ENCODE measurements around the gene SLC44A1. TPM values are rescaled to one million over a fixed set of nuclear protein-coding genes. Genes with fewer than 3 reads are reported as not detected.

Gene SLC44A1
- total RNA-seq, 1 donor from 2014 or later, result 55.2 TPM

- no peak overlapping the region for H3K27ac ChIP-seq
- no peak for DNase-seq
- no peak overlapping the region for H3K4me3 ChIP-seq
- H3K9me3 ChIP-seq, result no peaks in the 10 kb centered on the region
- intact Hi-C loops (cut with DNase I), result no loop called here
- TF ChIP-seq, protein P1, sequence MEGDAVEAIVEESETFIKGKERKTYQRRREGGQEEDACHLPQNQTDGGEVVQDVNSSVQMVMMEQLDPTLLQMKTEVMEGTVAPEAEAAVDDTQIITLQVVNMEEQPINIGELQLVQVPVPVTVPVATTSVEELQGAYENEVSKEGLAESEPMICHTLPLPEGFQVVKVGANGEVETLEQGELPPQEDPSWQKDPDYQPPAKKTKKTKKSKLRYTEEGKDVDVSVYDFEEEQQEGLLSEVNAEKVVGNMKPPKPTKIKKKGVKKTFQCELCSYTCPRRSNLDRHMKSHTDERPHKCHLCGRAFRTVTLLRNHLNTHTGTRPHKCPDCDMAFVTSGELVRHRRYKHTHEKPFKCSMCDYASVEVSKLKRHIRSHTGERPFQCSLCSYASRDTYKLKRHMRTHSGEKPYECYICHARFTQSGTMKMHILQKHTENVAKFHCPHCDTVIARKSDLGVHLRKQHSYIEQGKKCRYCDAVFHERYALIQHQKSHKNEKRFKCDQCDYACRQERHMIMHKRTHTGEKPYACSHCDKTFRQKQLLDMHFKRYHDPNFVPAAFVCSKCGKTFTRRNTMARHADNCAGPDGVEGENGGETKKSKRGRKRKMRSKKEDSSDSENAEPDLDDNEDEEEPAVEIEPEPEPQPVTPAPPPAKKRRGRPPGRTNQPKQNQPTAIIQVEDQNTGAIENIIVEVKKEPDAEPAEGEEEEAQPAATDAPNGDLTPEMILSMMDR (IDR thresholded peaks at IDR 0.05), result no peak
- no peaks in the 10 kb centered on the region for H3K36me3 ChIP-seq
- no peaks in the 10 kb centered on the region for H3K27me3 ChIP-seq (ENCODE audit: low read depth)
- H3K4me1 ChIP-seq, result no peaks in the 10 kb centered on the region
- no peak for ATAC-seq
Measured at GRCh38 chr9:105441616-105442160, 197.2 kb downstream of the SLC44A1 start.

GRCh38 chr9:105443121-105443520, 198.7 kb downstream of the SLC44A1 start:
- DNase-seq, result no peak
- H3K9me3 ChIP-seq, result no peaks in the 10 kb centered on the region
- H3K4me3 ChIP-seq, result no peak overlapping the region
- TF ChIP-seq, protein P1 (IDR thresholded peaks at IDR 0.05), result no peak
- intact Hi-C loops (cut with DNase I), result no loop called here
- no peaks in the 10 kb centered on the region for H3K27me3 ChIP-seq (ENCODE audit: low read depth)
- H3K4me1 ChIP-seq, result peaks cover 4% of the 10 kb centered on the region
- no peak for ATAC-seq
- H3K27ac ChIP-seq, result no peak overlapping the region
- no peaks in the 10 kb centered on the region for H3K36me3 ChIP-seq

- ATAC-seq, result no peak
- intact Hi-C loops (cut with DNase I), result no loop called here
- TF ChIP-seq, protein P1 (IDR thresholded peaks at IDR 0.05), result no peak
Measured at GRCh38 chr9:105444130-105444529, 199.7 kb downstream of the SLC44A1 start.

DNA sequence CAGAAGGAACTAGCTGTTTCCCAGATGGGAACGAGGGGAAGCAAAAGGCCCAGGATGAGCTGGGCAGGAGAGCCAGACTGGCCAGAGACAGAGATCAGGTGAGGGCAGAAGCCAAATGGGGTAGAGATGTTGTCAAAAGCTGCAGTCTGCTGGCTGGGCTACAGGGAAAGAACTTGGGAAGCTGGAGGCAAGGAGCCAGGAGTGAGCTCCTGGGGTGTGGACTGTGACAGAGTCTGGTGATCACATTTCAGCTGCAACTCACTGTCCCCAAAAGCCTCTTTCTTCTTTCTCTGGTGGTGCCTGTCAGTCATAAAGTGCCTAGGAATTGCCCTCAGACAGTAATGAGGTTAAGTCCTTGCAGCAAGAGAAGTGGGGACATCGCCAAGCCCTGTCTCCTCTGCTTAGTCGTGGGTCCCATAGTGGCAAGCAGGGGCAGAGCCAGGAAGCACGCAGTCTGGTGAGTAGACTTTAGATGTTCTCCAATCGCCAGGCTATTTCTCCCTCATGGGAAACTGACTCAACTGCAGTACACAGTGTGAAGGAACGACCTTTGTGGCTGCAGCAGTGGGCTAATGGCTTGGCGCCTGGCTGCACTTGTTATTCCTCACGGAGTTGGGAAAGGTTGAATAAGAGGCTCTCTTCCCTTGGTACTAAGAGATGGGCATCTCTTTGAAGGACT, 200.9 kb downstream of the SLC44A1 start:
- TF ChIP-seq, protein P1 (IDR thresholded peaks at IDR 0.05), result no peak
- no peaks in the 10 kb centered on the region for H3K27me3 ChIP-seq (ENCODE audit: low read depth)
- H3K4me1 ChIP-seq, result peaks cover 15% of the 10 kb centered on the region
- ATAC-seq, result no peak
- H3K9me3 ChIP-seq, result no peaks in the 10 kb centered on the region
- intact Hi-C loops (cut with DNase I), result no loop called here
- no peak overlapping the region for H3K4me3 ChIP-seq
- H3K36me3 ChIP-seq, result no peaks in the 10 kb centered on the region
- H3K27ac ChIP-seq, result no peak overlapping the region
- no peak for DNase-seq

More at GRCh38 chr9:105444130-105444529, 199.7 kb downstream of the SLC44A1 start:
- no peaks in the 10 kb centered on the region for H3K36me3 ChIP-seq
- no peaks in the 10 kb centered on the region for H3K9me3 ChIP-seq
- H3K4me3 ChIP-seq, result no peak overlapping the region
- H3K27me3 ChIP-seq (ENCODE audit: low read depth), result no peaks in the 10 kb centered on the region
- no peak overlapping the region for H3K27ac ChIP-seq
- peaks cover 8% of the 10 kb centered on the region for H3K4me1 ChIP-seq
- DNase-seq, result no peak

GRCh38 chr9:105447386-105447813, 202.9 kb downstream of the SLC44A1 start:
- intact Hi-C loops (cut with DNase I), result no loop called here
- TF ChIP-seq, protein P1 (IDR thresholded peaks at IDR 0.05), result no peak
- Histone ChIP-seq H3K4me1 (peaks cover 15% of the 10 kb centered on the region), H3K4me3 (peak overlapping the region; percentile 82), H3K27me3 (ENCODE audit: low read depth) (no peaks in the 10 kb centered on the region), H3K9me3 (no peaks in the 10 kb centered on the region), H3K27ac (peak overlapping the region; percentile 79), H3K36me3 (no peaks in the 10 kb centered on the region)
- DNase-seq, result no peak
- no peak for ATAC-seq
